ENCODE results near the gene AURKB.
"Not testable (repeated sequence)": the region's sequence is repeated elsewhere in the genome, so short reads cannot be mapped to it uniquely, and the experiment has no call there.

AURKB gene

GRCh38 chr17:8224891-8225812 lies 14.8 kb upstream of the AURKB start:
- no peak for DNase-seq

GRCh38 chr17:8223356-8224126 lies 13.2 kb upstream of the AURKB start:
- peak; percentile 42 to 47 for DNase-seq

- peak; percentile 89 to 90 for DNase-seq
These were observed 12.4 kb upstream of the AURKB start for GRCh38 chr17:8222630-8223355.

- peak; percentile 73 to 83 for DNase-seq
These were observed 11.9 kb upstream of the AURKB start for GRCh38 chr17:8222380-8222629.

- peak; percentile 81 to 96 for DNase-seq
These were observed 11.4 kb upstream of the AURKB start for GRCh38 chr17:8221663-8222379.

- peak; percentile 88 to 97 for DNase-seq
These were observed 10.6 kb upstream of the AURKB start for GRCh38 chr17:8220783-8221662.

GRCh38 chr17:8214000-8214399 lies 3.6 kb upstream of the AURKB start:
- not testable (repeated sequence) for DNase-seq

GRCh38 chr17:8212312-8213180 lies 2.2 kb upstream of the AURKB start:
- no peak for DNase-seq

GRCh38 chr17:8210761-8211458 lies 535 bp upstream of the AURKB start:
- DNase-seq: no peak

- no peak for DNase-seq
These were observed 3.8 kb downstream of the AURKB start for GRCh38 chr17:8206536-8206935.

- DNase-seq: no peak
These were observed 5.4 kb downstream of the AURKB start for GRCh38 chr17:8204761-8205555.

- peak; percentile 84 to 88 for DNase-seq
These were observed 18.1 kb downstream of the AURKB start for GRCh38 chr17:8192070-8192815.

- no peak for DNase-seq
These were observed 19.9 kb downstream of the AURKB start for GRCh38 chr17:8190506-8190905.

- peak; percentile 94 to 98 for DNase-seq
These were observed 20.5 kb downstream of the AURKB start, which contains the start of gene BORCS6 for GRCh38 chr17:8189711-8190477. BORCS6 (minus strand) TSS chr17:8190180; CDS start chr17:8190140, 40 bp downstream.

- DNase-seq: no peak
These were observed 21.2 kb downstream of the AURKB start for GRCh38 chr17:8189041-8189710.

- no peak for DNase-seq
These were observed 22.0 kb downstream of the AURKB start for GRCh38 chr17:8188263-8188839.
